ENCODE results near the gene ABCA2.

DNA sequence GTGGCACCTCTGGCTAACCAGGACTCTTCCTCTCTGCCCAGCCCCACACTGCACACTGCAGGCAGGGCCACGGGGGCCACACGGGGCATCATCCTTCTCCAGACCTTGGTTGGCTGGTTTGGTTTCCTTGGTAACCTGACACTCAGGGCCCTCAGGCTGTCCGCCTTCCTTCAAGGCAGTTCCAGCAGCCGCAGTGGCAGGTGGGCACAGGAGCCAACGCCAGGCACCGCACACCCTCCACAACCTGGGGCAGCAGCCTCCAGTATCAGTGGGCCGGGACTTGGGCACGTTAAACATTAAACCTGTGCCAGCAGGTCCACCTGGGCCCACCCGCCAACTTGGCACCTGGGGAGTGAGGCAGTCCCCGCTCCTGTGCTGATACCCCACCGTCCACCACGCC lies 16.0 kb upstream of the ABCA2 start:
- no peak for TF ChIP-seq CTCF (IDR thresholded peaks at IDR 0.05)
- no peak for TF ChIP-seq POLR2A (IDR thresholded peaks at IDR 0.05)
